SW480 (cell line): ENCODE data around the gene MMP2.

Experiments used
- DNase-seq: peaks from one replicate; pipeline ENCODE4 v3.0.0-alpha.2; 2016; ENCODE audit warnings: low spot score

MMP2 gene

DNA sequence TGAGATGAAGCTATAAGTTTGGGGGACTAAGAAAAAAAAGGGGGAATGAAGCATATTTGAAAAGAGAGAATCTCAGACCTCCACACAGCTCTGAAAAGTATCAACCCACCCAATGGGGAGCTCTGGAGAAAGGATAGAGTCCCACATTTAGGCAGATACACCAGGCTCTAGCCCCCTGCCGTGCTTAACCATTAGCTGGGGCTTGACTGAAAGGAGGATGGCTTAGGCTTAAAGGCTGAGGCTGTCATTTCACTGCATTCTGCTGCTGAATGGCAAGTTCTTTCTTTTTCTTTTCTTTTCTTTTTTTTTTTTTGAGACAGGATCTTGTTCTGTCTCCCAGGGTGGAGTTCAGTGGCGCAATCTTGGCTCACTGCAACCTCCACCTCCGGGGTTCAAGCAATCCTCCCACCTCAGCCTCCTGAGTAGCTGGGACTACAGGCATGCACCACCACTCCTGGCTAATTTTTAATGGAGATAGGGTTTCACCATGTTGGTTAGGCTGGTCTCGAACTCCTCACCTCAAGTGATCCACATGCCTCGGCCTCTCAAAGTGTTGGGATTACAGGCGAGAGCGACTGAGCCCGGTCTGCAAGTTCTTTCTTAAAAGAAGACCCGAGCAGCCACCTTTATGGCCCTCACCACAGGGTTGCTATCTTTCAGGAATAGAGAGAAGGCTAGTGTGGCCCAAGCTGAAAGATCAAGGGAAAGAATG lies 9.0 kb upstream of the MMP2 start:
- no peak for DNase-seq

DNA sequence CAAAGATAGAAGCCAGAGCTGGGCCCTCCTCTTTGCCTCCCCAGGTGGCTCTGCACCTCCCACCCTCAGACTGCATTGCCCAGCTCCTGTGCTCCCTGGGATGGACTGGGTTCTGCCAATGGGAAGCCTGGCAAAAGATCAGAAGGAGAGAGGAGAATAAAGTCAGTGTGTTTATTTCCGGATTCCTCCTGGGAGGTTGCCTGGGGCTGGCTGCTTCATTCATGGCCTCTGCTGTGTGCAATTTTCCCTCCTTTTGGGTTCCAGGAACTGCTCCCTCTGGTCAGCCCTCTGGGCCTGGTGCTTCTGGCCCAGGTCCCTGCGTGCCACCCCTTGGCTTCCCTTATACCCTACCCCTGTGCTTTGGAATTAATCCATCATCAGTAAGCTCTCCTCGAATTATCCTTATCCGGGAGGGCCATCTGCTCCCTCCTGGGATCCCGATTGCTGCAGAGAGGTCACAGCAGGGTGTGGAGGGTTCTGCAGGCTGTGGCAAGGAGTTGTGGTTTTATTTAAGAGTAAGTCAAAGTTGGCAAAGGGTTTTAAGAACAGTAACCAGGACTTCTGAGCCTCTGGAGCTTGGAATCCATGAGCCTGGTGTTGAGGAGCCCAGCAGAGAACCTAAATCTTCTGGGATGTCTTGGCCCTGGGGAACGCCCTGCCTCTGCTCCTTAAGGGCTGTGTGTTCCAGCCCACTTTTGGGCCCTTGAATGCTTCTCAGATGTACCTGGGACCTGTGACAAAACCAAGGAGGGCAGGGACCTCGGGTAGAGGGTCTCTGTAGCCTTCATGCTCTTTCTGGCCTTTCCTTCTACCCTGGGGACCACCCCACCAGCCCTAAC lies 8.2 kb upstream of the MMP2 start:
- peak; percentile 23 for DNase-seq

DNA sequence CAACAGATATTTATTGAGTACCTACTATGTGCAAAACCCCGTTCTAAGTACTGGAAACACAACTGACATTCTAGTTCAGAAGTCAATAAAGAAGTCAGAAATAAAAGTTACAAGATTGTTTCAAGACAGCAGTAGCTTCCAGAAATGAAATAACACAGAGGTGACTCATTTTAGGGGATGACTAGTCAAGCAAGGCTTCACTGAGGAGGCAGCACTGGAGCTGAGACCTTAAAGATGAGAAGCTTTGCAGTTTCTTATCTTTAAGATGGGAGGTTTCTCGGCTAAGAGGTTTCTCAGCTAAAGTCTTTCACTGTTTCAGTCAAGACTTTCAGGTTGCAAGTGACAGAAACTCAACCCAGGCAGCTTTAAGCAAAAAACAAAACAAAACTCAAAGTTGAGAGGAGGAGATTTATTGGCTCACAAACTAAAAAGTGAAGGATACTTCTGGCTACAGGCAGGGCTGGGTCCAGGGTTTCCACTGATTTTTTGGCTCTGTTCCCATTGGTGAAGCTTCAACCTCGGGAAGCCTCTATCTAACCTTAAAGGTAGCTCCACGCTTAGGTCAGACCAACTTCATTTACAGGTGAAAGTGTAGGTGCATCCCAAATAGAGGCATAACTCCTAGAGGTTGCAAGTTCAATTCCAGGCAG lies 7.4 kb upstream of the MMP2 start:
- peak; percentile 13 for DNase-seq

DNA sequence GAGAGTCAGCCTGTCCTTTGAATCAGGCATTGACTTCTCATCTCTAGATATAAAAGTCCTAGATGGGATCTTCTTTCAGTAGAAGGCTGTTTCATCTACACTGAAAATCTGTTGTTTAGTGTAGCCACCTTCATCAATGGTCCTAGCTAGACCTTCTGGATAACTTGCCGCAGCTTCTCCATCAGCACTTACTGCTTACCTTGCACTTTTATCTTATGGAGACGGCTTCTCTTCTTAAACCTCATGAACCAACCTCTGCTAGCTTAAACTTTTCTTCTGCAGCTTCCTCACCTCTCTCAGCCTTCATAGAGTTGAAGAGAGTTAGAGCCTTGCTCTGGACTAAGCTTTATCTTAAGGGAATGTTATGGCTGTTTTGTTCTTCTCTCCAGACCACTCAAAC lies 5.4 kb upstream of the MMP2 start:
- DNase-seq: no peak

DNA sequence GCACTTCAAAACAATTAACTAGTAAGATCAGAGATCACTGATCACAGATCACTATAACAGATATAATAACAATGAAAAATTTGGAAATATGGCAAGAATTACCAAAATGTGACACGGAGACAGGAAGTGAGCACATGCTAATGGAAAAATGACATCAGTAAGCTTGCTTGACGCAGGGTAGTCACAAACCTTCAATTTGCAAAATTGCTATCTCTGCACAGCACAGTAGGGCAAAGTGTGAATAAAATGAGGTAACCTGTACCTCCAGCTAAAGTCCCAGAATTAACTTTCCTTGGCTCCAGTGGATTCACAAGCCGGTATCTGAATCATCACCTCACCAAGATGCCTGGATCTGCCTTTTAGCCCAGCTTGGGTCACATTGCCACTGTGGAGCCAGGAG lies 4.2 kb upstream of the MMP2 start:
- DNase-seq: no peak

DNA sequence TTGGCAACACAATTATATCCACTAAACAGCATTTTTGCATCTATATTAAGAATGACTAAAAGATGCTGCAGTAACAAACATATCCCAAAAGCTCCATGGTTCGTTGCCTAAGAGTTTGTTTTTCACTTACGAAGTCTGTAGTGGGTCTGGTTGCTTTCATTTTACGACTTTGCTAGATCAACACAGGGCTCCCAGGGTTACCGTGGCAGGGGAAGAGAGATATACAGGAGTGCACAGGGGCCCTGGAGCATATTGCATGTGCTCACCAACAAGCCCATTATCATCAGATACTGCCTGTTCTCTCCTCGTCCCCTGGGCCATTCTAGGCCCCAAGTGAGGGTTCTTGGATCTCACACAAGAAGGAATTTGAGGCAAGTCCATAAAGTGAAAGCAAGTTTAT lies 3.1 kb upstream of the MMP2 start:
- DNase-seq: no peak

DNA sequence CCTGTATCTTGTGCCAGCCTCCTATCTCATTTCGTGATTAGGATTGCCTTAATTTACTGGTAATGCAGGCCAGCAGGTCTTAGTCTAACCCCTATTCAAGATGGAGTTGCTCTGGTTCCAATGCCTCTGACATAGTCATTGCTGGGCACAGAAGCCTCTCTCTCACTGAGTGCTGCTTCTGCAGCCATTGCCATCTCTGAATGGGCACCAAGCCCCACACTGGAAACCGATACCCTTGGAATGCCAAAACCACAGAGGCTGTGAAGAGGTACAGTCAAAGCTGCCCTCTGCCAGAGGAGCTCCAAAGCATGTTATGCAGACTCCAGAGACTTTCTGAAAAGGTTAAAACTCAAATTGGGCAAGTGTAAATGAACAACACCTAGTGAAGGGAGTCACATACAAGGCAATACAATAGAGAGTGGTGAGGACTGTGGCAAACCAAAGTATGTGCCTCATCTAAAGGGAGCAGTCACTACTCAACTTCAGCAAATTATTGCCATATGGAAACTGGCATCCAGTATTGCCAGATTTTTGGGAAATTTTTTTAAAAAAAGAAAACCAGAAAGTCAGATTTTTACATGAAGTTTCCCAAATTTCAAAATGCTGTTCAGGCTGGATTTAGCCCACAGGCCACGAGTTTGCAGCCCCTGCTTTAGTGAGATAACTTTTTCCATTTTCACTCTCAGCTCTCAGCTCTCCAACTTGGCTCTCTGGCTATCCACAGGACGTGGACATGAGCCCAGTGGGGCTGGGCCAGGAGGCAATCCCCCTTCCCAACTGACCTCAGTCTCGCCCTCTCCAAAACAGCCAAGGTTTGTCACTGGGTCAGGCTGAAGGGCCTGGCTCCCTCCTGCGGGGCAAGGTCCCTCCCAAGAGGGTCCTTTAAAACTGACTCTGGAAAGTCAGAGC lies 2.1 kb upstream of the MMP2 start:
- no peak for DNase-seq

DNA sequence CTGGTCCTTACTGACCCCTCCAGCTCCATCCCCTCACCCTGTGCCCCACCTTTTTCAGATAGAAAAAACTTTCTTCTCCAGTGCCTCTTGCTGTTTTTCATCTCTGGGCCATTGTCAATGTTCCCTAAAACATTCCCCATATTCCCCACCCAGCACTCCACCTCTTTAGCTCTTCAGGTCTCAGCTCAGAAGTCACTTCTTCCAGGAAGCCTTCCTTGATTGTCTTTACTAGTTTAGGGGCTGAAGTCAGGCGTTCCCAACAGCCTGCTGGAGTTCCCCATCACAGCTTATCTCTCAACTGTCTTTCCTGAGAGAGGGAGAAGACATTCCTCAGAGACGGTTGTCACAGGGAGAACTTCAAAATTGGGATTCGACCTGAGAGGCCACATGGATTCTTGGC lies 1.3 kb upstream of the MMP2 start:
- DNase-seq: no peak

DNA sequence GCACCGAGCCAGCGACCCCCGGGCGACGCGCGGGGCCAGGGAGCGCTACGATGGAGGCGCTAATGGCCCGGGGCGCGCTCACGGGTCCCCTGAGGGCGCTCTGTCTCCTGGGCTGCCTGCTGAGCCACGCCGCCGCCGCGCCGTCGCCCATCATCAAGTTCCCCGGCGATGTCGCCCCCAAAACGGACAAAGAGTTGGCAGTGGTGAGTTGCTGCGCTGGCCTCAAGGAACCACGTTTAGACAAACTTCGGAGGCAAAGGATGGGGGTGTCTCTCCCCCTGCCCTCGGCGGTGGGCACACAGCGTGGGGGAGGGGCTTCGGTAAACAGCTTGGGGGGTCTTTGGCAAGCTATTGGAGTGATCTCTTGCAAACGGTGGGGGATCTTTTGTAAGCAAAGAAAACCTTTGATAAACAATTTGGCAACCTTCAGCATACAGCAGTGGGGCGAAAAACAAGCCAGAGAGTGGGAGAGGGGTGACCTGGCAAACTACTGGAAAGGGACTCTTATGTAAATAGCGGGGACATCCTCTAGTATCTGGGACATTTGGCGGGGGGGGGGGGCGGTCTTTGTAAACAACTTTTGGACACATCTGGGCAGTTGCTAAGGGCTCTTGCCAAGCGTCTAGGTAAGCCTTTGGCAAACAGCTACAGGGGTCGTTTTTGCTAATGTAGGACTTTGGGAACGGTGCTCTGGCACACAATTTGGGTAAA lies 587 bp downstream of the MMP2 start:
- DNase-seq: no peak

DNA sequence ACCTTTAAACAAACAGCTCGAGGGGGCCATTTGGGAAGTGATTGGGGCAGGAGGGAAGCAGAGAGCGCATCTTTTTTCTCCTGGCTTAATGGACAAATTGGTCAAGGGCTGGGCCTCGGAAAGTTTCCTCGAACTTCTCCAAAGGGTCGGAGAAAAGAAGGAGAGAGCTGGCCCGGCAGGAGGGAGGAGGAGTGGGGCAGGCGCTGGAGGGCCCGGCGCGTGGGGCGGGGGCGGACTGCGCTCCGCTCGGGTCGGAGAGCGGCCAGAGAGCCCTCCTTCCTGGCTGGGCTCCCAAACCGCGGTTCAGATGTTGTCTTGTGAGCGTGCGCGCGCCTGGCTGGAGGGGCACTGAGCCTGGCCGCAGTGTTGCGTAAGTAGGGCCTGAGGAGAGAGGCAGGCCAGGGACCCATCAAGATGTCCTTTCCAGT lies 1.2 kb downstream of the MMP2 start:
- DNase-seq: no peak

DNA sequence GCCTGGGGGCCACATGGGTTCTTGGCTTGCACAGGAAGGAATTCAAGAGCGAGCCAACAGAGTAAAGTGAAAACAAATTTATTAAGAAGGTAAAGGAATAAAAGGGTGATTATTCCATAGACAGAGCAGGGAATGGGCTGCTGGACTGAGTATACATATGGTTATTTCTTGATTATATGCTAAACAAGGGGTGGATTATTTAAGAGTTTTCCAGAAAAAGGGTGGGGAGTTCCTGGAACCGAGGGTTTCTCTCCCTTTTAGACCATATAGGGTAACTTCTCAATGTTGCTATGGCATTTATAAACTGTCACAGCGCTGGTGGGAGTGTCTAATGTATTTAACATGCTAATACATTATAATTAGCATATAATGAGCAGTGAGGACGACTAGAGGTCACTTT lies 2.0 kb downstream of the MMP2 start:
- no peak for DNase-seq

DNA sequence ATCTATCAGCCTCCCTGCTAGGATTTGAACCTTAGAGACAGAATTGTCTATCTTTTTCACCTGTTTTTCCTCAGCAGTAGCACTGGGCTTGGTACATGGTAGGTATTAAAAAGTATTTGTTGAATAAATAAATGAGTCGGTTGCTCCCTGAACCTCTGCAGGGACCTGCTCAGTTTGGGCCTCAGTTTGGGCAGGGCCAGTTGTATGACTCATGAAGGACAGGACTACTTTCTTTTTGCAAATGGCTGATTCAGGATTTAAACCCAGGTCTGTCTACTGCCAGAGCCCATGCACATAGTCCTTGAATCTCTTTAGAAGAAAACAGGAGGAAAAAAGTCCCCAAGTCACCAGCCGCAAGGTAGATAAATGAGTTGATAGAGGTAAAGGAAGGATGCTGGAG lies 3.1 kb downstream of the MMP2 start:
- DNase-seq: no peak

DNA sequence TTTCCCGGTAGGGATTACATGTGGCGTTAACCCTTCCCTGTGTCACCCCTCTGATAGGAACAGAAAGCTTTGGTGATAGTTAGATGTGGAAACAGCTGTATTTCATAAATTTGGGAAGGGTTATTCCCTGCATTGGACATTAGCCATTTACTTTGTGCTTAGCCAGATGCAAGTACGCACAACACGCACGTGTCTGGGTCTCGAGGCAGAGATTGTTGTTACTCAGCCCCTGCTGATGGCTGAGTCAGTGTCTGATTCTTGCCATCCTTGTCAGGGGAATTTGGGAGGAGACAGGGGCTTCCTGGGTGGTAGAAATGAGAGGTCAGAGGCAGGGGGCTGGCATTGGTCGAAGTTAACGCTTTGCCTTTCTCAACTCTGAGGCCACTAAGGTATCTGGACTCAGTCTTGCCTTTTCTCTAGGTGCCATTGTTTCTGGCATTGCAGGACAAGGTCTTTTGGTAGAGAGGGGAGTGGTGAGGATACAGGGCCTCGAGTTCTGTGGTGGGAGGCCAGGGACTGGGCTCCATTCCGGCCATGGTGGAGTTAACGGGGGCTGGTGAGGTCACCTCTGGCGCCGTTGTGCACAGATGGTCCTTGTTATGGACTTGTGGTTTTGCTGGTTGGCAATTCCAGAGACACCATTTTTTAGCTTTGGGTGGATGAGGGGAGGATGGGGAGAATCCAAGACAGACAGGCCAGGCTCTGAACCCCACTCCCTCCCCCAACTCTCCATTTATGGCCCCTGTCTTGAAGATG lies 8.2 kb downstream of the MMP2 start:
- no peak for DNase-seq

DNA sequence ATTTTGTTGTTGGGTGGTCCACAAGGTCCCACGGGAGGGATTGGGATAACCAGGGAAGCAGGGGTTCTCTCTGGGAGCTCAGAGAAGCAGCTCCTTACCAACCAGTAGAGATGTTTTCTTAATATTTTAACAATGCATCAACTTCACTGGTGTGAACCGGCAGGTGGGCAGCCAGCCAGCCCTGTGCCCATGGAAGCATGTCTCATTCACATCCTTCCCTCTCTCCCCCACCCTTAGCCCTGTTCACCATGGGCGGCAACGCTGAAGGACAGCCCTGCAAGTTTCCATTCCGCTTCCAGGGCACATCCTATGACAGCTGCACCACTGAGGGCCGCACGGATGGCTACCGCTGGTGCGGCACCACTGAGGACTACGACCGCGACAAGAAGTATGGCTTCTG lies 9.3 kb downstream of the MMP2 start:
- DNase-seq: no peak

DNA sequence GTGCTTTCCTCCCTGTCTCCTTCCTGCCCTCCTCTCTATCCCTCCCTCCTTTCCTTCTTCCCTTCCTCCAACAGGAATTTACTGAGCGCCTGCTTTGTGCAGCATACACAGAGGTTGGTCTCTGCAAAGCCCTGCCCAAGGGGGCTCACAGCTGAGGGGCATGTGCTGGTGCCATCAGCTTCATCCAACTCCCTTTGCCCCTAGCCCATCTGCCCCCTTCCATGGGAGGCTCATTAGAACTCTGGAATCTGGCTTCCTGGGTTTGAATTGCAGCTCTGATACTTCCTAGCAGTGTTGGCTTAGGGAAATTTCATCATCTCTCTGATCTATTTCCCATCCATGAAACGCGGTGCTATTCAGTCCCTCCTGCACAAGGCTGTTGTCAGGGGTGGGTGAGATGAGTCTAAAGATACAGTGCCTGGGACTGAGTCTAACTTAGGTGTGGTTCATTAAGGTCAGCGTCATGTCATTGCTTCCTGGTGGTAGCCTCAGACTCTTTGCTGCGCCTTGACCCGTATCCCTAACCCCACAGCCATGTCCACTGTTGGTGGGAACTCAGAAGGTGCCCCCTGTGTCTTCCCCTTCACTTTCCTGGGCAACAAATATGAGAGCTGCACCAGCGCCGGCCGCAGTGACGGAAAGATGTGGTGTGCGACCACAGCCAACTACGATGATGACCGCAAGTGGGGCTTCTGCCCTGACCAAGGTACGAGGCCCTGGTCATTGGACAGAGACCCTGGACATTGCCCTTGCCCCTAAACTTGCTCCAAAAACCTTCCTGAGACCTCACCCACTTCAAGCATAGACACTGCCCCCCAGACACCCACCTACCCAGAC lies 10.3 kb downstream of the MMP2 start:
- no peak for DNase-seq

DNA sequence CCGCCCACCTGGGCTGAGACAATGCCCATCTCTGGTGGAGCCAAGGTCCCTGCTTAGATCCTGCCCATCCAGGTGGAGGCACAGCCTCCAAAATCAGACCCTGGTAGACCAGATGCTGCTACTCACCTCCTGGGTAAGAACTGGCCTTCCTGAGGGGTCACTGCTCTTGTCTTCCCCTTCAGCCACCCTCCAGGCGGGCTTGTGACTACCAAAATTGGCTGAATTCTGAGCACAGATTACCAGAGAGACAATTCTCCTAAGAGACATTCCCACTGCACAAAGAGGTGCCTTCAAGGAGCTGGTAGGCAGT lies 10.9 kb downstream of the MMP2 start:
- no peak for DNase-seq

DNA sequence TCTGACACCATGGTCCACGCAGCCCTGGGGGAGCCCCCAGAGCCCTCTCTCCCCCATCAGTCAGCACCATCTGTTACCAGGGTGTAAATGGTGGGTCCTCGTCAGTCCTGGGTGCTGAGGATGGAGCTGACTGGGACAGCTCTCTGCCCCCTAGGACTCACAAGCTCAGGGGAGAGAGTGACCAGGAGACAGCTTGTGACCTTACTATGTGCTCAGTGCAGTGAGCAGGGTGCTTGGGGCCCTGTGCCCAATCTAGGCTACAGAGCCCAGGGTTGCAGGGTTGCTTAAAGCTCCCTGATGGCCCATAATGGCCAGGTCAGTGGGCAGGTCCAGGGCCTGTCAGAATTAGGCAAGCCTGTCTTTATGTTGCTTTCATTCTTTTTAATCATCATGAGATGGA lies 11.3 kb downstream of the MMP2 start:
- no peak for DNase-seq

DNA sequence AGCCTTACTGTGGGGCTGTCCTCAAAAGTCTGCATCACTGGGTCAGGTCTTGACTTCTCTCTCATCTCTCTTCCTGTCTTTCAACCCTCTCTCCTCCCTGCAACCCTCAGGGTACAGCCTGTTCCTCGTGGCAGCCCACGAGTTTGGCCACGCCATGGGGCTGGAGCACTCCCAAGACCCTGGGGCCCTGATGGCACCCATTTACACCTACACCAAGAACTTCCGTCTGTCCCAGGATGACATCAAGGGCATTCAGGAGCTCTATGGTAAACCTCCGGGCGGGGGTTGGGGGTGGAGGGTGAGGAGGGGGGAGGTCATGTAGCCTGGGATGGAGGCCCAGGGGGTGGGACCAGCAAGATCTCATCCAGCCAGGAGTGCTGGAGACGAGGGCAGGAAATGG lies 12.7 kb downstream of the MMP2 start:
- DNase-seq: no peak

DNA sequence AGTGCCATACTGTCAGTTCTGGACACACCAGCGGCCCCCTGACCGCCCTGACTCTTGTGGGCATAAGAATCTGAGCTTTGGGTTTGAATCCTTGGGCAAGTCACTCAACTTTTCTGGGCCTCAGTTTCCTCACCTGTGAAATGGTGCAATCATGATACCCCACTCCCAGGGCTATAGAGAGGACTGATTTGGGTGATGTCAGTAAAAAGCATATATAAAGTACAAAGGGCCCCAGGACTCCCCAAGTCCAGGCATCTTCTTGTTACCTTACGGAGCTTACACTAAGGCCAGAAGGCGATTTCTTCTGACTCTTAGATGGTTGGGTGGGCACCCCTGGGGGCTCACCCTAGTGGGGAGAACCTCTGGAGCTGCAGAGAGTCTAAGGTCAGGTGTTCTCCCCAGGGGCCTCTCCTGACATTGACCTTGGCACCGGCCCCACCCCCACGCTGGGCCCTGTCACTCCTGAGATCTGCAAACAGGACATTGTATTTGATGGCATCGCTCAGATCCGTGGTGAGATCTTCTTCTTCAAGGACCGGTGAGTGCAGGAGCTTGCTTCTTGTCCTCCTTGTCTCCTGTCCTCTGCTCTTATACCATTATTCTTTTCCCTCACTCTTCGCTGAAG lies 13.9 kb downstream of the MMP2 start:
- DNase-seq: no peak
